ENCODE data around the gene PPFIBP2. TPM values are rescaled to one million over a fixed set of nuclear protein-coding genes. Genes with fewer than 3 reads are reported as not detected.

PPFIBP2 gene
- total RNA-seq, 1 donor from 2014 or later = 1.8 TPM

DNA sequence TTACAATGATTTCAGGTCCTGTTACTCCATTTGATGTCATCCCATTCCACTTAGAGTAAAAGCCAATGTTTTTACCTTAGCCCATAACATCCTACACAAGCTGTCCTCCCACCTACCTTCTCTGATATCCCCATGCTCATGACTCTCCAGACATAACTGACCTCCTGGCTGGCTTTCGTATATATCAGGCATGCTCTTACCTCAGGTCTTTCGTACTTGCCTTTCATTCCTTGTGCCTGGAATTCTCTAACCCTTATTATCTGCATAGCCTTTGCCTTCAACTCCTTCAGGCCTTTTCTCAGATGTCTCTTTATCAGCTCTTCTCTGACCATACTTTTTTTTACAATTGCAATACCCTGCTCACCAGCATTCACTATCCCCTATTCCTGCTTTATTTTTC, 169.8 kb downstream of the PPFIBP2 start:
- Histone ChIP-seq H3K4me2 (ENCODE audit: low read length) (no peak overlapping the region), H3K4me1 (ENCODE audit: insufficient read depth, low read length) (no peaks in the 10 kb centered on the region), H4K20me1 (ENCODE audit: insufficient read depth, low read length) (no peaks in the 10 kb centered on the region), H3K9ac (ENCODE audit: low read length) (no peak overlapping the region), H3K79me2 (ENCODE audit: insufficient read depth, low read length) (no peaks in the 10 kb centered on the region), H3K27me3 (ENCODE audit: insufficient read depth, low read length) (peaks cover 15% of the 10 kb centered on the region), H3K36me3 (ENCODE audit: insufficient read depth, low read length) (no peaks in the 10 kb centered on the region), H3K4me3 (ENCODE audit: insufficient read depth, low read depth, low read length) (no peak overlapping the region), H2AFZ (ENCODE audit: low read depth, low read length) (no peak overlapping the region), H3K27ac (ENCODE audit: low read depth, low read length) (no peak overlapping the region), H3K9me3 (ENCODE audit: insufficient read depth, low read depth, low read length) (no peaks in the 10 kb centered on the region)
- H3K36me3 Mint-ChIP-seq (ENCODE audit: low read depth, unreplicated experiment) = peaks cover 3% of the 10 kb centered on the region
- no peak overlapping the region for H3K27ac Mint-ChIP-seq (ENCODE audit: unreplicated experiment)
- DNase-seq (ENCODE audit: low read depth) (no peak), FAIRE-seq (no peak)
- TF ChIP-seq, protein P1, sequence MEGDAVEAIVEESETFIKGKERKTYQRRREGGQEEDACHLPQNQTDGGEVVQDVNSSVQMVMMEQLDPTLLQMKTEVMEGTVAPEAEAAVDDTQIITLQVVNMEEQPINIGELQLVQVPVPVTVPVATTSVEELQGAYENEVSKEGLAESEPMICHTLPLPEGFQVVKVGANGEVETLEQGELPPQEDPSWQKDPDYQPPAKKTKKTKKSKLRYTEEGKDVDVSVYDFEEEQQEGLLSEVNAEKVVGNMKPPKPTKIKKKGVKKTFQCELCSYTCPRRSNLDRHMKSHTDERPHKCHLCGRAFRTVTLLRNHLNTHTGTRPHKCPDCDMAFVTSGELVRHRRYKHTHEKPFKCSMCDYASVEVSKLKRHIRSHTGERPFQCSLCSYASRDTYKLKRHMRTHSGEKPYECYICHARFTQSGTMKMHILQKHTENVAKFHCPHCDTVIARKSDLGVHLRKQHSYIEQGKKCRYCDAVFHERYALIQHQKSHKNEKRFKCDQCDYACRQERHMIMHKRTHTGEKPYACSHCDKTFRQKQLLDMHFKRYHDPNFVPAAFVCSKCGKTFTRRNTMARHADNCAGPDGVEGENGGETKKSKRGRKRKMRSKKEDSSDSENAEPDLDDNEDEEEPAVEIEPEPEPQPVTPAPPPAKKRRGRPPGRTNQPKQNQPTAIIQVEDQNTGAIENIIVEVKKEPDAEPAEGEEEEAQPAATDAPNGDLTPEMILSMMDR (IDR thresholded peaks at IDR 0.05; ENCODE audit: insufficient read depth, low read depth, low read length) = no peak
- no peak for TF ChIP-seq EZH2 (IDR thresholded peaks at IDR 0.05; ENCODE audit: insufficient read depth, low read length)
- no peaks in the 10 kb centered on the region for H3K9me3 Mint-ChIP-seq (ENCODE audit: unreplicated experiment)
- no peak overlapping the region for H3K4me3 Mint-ChIP-seq (ENCODE audit: unreplicated experiment)
- no peaks in the 10 kb centered on the region for H3K4me1 Mint-ChIP-seq (ENCODE audit: low read depth, unreplicated experiment)
- H3K27me3 Mint-ChIP-seq (ENCODE audit: low read depth, unreplicated experiment) = peaks cover 5% of the 10 kb centered on the region

DNA sequence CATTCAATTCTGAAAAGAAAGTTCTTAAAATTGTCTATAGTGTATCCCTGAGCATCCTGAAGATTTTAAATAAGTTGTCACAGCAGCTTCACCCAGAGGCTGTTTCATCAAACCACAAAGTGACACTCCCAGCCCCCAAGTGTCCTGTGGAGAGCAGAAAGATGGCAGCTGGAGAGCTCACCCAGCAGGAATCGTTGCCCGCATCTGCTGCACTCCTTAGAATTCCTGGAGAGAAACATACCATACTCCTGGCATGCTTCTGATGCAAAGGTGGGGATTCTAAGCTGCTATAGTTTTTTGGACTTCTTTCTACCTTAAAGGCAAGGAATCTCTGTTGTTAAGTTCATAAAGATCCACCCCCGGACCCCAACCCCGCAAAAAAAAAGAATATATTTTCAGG, 173.0 kb downstream of the PPFIBP2 start:
- no peaks in the 10 kb centered on the region for H3K36me3 ChIP-seq (ENCODE audit: insufficient read depth, low read length)
- no peak overlapping the region for H2AFZ ChIP-seq (ENCODE audit: low read depth, low read length)
- no peak overlapping the region for H3K4me3 ChIP-seq (ENCODE audit: insufficient read depth, low read depth, low read length)
- peaks cover 15% of the 10 kb centered on the region for H3K27me3 ChIP-seq (ENCODE audit: insufficient read depth, low read length)
- H3K79me2 ChIP-seq (ENCODE audit: insufficient read depth, low read length) = no peaks in the 10 kb centered on the region
- no peaks in the 10 kb centered on the region for H3K4me1 ChIP-seq (ENCODE audit: insufficient read depth, low read length)
- H3K4me2 ChIP-seq (ENCODE audit: low read length) = no peak overlapping the region
- Mint-ChIP-seq H3K27ac (ENCODE audit: unreplicated experiment) (no peak overlapping the region), H3K4me3 (ENCODE audit: unreplicated experiment) (no peak overlapping the region), H3K4me1 (ENCODE audit: low read depth, unreplicated experiment) (no peaks in the 10 kb centered on the region), H3K27me3 (ENCODE audit: low read depth, unreplicated experiment) (peaks cover 11% of the 10 kb centered on the region), H3K36me3 (ENCODE audit: low read depth, unreplicated experiment) (peaks cover 3% of the 10 kb centered on the region), H3K9me3 (ENCODE audit: unreplicated experiment) (no peaks in the 10 kb centered on the region)
- DNase-seq (ENCODE audit: low read depth) (no peak), FAIRE-seq (no peak)
- H3K9me3 ChIP-seq (ENCODE audit: insufficient read depth, low read depth, low read length) = no peaks in the 10 kb centered on the region
- no peaks in the 10 kb centered on the region for H4K20me1 ChIP-seq (ENCODE audit: insufficient read depth, low read length)
- H3K27ac ChIP-seq (ENCODE audit: low read depth, low read length) = no peak overlapping the region
- H3K9ac ChIP-seq (ENCODE audit: low read length) = no peak overlapping the region
- TF ChIP-seq EZH2 (IDR thresholded peaks at IDR 0.05; ENCODE audit: insufficient read depth, low read length) = no peak
- TF ChIP-seq, protein P1 (IDR thresholded peaks at IDR 0.05; ENCODE audit: insufficient read depth, low read depth, low read length) = no peak

DNA sequence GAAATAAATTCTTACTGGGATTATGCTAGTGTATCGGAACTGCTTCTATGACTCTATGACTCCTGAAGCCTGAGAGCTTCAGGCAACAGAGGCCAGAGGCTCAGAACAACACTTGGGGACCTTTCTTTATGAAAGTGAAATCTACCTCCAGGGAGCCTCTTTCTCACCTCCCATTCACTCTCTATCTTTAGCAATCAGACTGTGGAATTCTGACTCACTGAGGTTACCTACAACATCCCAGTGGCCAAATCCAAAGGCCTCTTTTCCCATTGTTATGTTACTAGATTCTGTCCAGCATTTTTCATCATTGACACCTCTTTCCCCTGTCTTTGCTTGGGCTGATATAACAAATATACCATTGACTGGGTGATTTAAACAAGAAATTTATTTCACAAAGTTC, 173.6 kb downstream of the PPFIBP2 start:
- H3K4me3 ChIP-seq (ENCODE audit: insufficient read depth, low read depth, low read length) = no peak overlapping the region
- TF ChIP-seq, protein P1 (IDR thresholded peaks at IDR 0.05; ENCODE audit: insufficient read depth, low read depth, low read length) = no peak
- no peak for TF ChIP-seq EZH2 (IDR thresholded peaks at IDR 0.05; ENCODE audit: insufficient read depth, low read length)
- Mint-ChIP-seq H3K4me3 (ENCODE audit: unreplicated experiment) (no peak overlapping the region), H3K36me3 (ENCODE audit: low read depth, unreplicated experiment) (peaks cover 3% of the 10 kb centered on the region), H3K27me3 (ENCODE audit: low read depth, unreplicated experiment) (peaks cover 16% of the 10 kb centered on the region), H3K4me1 (ENCODE audit: low read depth, unreplicated experiment) (no peaks in the 10 kb centered on the region), H3K27ac (ENCODE audit: unreplicated experiment) (no peak overlapping the region), H3K9me3 (ENCODE audit: unreplicated experiment) (no peaks in the 10 kb centered on the region)
- H2AFZ ChIP-seq (ENCODE audit: low read depth, low read length) = no peak overlapping the region
- no peaks in the 10 kb centered on the region for H3K9me3 ChIP-seq (ENCODE audit: insufficient read depth, low read depth, low read length)
- no peak for FAIRE-seq
- no peak for DNase-seq (ENCODE audit: low read depth)
- no peak overlapping the region for H3K27ac ChIP-seq (ENCODE audit: low read depth, low read length)
- H3K79me2 ChIP-seq (ENCODE audit: insufficient read depth, low read length) = no peaks in the 10 kb centered on the region
- no peaks in the 10 kb centered on the region for H4K20me1 ChIP-seq (ENCODE audit: insufficient read depth, low read length)
- no peaks in the 10 kb centered on the region for H3K4me1 ChIP-seq (ENCODE audit: insufficient read depth, low read length)
- no peaks in the 10 kb centered on the region for H3K36me3 ChIP-seq (ENCODE audit: insufficient read depth, low read length)
- H3K4me2 ChIP-seq (ENCODE audit: low read length) = no peak overlapping the region
- H3K27me3 ChIP-seq (ENCODE audit: insufficient read depth, low read length) = peaks cover 19% of the 10 kb centered on the region
- no peak overlapping the region for H3K9ac ChIP-seq (ENCODE audit: low read length)
